Activated naive CD4-positive, alpha-beta T cell treated with anti-CD3 and anti-CD28 coated beads for 36 hours (primary cell): ENCODE data around the gene NEK1. TPM values are rescaled to one million over a fixed set of nuclear protein-coding genes. Genes with fewer than 3 reads are reported as not detected.

Experiments
- CTCF ChIA-PET: fragments of 350-600 bp; sonication (Branson Sonifier 250); formaldehyde crosslinking; loops from one replicate; lab custom pipeline; 2021; ENCODE audit warnings: antibody characterized with exemption; lab: Charles Lee
- DNase-seq: peaks from one replicate; pipeline ENCODE4 v3.0.0-alpha.2; 2020
- H3K27ac Mint-ChIP-seq: one replicate; pipeline ENCODE4 v1.8.0; 2021; ENCODE audit warnings: mild to moderate bottlenecking, mixed read lengths
- H3K27me3 Mint-ChIP-seq: one replicate; pipeline ENCODE4 v1.8.0; 2021; ENCODE audit warnings: low read depth, mixed read lengths
- H3K36me3 Mint-ChIP-seq: one replicate; pipeline ENCODE4 v1.8.0; 2021; ENCODE audit warnings: low read depth, mixed read lengths
- H3K4me1 Mint-ChIP-seq: one replicate; pipeline ENCODE4 v1.8.0; 2021; ENCODE audit warnings: low read depth, mixed read lengths
- H3K4me3 Mint-ChIP-seq: one replicate; pipeline ENCODE4 v1.8.0; 2021; ENCODE audit warnings: mild to moderate bottlenecking, moderate library complexity, mixed read lengths
- H3K9me3 Mint-ChIP-seq: one replicate; pipeline ENCODE4 v1.8.0; 2021; ENCODE audit warnings: mixed read lengths
- intact Hi-C: fragments of 100-400 bp; cut with micrococcal nuclease; formaldehyde crosslinking; loops from one replicate; pipeline ENCODE4 v1.15.1; 2023
- total RNA-seq, 2 experiments: library from RNA; stranded (reverse); gene quantifications; one replicate each; pipeline ENCODE4 v1.2.3, GENCODE V29; 2021

NEK1 gene
- total RNA-seq, 2 experiments from 2014 or later: 9.5 to 10.3 TPM

DNA sequence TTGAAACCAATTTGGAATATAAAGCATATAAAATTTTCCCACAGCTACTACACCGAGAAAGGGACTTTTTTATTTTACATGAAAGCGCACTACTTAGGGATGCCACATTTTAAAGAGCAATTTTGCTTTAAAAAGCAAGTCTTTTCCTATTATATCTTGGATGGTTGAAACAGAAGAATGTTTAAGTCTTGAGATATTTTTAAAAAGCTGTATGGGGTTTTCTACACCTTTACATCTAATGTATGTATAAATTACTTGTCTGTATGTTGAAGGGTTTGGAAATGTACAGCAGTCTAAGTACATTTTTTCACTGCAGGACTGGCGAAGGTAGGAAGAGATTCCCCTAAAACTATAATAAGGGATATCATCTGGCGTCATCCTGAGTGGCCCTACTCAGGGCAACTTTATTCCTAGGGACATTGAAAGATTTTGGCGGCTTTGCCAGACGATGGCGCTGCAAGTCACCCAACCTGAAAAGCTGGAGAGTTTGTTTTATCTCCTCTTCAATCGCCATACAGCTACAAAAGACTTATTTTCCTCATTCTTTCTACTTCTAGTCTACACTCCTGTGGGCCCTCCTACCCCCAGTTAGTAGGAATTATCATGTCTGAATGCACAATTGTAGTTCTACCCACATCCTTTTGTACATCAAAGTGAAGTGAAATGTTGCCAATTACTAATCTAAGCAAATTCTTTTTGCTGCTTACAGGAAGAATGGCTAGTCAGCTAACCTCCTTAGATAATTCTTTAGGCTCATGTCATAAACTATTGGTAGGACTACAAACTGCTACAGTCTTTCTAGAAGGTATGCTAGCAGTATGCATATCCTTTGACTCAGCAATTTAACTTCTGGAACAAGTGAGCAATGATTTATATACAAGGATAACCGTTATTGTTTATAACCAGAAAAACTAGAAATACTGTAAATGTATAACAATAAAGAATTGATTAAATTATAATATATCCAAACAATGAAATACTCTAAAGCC is 782 bp upstream of the NEK1 start:
- intact Hi-C loops: loop anchor here (1.0 to 2.0 kb wide), 10 partner anchors 7 to 603 kb away; partner anchors contain the start of genes CBR4, CLCN3, HPF1 and MFAP3L
- no peaks in the 10 kb centered on the region for H3K9me3 Mint-ChIP-seq
- H3K27ac Mint-ChIP-seq: peak overlapping the region; percentile 92
- H3K4me3 Mint-ChIP-seq: peak overlapping the region; percentile 87
- CTCF ChIA-PET: interaction anchor here (0.6 to 3.2 kb wide), 13 partner anchors 9 to 435 kb away, joined by 3 to 18 read pairs (median 4); partner anchors contain the start of gene HPF1
- peak; percentile 81 for DNase-seq
- H3K36me3 Mint-ChIP-seq: no peaks in the 10 kb centered on the region
- peaks cover 42% of the 10 kb centered on the region for H3K4me1 Mint-ChIP-seq
- no peaks in the 10 kb centered on the region for H3K27me3 Mint-ChIP-seq

GRCh38 chr4:169611157-169611556 is 1.2 kb downstream of the NEK1 start:
- no peaks in the 10 kb centered on the region for H3K9me3 Mint-ChIP-seq
- H3K27ac Mint-ChIP-seq: peak overlapping the region; percentile 37
- peaks cover 34% of the 10 kb centered on the region for H3K4me1 Mint-ChIP-seq
- H3K36me3 Mint-ChIP-seq: peaks cover 3% of the 10 kb centered on the region
- peak overlapping the region; percentile 87 for H3K4me3 Mint-ChIP-seq
- CTCF ChIA-PET: interaction anchor here (3.2 kb wide), 1 partner anchor 49 kb away, joined by 18 read pairs; no protein-coding TSS in a partner anchor
- intact Hi-C loops: no loop called here
- no peak for DNase-seq
- no peaks in the 10 kb centered on the region for H3K27me3 Mint-ChIP-seq

GRCh38 chr4:169604903-169605331 is 7.5 kb downstream of the NEK1 start:
- H3K4me1 Mint-ChIP-seq: peaks cover 25% of the 10 kb centered on the region
- no peak for DNase-seq
- H3K36me3 Mint-ChIP-seq: peaks cover 12% of the 10 kb centered on the region
- no peaks in the 10 kb centered on the region for H3K27me3 Mint-ChIP-seq
- CTCF ChIA-PET: no interaction called here
- H3K4me3 Mint-ChIP-seq: no peak overlapping the region
- no peaks in the 10 kb centered on the region for H3K9me3 Mint-ChIP-seq
- intact Hi-C loops: no loop called here
- H3K27ac Mint-ChIP-seq: no peak overlapping the region

DNA sequence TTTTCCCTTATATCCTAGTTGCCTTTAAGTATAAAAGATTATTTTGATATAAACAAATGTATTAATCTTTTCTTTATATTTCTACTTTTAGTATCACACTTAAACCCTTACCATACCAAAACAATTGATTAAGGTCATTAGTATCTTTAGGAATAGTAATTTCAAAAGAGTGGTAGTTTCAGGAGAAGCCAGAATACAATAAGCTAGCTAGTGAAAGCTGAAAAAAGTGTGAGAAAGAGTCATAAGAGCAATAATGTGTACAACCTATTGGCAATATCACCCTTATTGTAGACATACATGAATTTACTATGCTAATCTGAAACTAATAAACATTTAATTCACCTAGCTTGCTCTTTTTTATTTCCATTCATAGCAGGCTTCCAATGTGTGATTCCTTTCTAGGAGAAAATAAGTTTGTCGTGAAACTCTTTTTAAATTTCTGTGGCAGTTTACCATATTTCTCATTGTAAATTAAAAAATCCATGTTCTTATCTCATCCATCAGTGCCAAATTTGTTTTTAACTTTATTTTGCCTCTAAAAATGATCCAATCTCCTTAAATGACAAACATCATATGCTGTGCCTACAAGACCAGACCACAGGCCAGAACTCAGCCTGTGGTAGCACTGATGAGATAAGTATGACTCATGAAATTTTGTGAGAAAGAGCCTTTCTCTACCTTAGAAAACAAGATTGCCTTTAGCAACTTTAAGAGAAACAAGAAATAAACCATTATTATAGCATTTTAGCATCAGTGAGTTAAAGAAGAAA is 8.1 kb downstream of the NEK1 start:
- Mint-ChIP-seq H3K27me3 (no peaks in the 10 kb centered on the region), H3K4me3 (no peak overlapping the region), H3K4me1 (peaks cover 25% of the 10 kb centered on the region), H3K27ac (peak overlapping the region; percentile 15), H3K9me3 (no peaks in the 10 kb centered on the region), H3K36me3 (peaks cover 12% of the 10 kb centered on the region)
- DNase-seq: peak; percentile 26
- intact Hi-C loops: no loop called here
- CTCF ChIA-PET: interaction anchor here (1.1 kb wide), 1 partner anchor 15 kb away, joined by 5 read pairs; no protein-coding TSS in a partner anchor

- intact Hi-C loops: no loop called here
- DNase-seq: no peak
- Mint-ChIP-seq H3K4me3 (no peak overlapping the region), H3K9me3 (no peaks in the 10 kb centered on the region), H3K27me3 (no peaks in the 10 kb centered on the region), H3K27ac (no peak overlapping the region), H3K4me1 (peaks cover 25% of the 10 kb centered on the region), H3K36me3 (peaks cover 13% of the 10 kb centered on the region)
- CTCF ChIA-PET: interaction anchor here (1.1 kb wide), 1 partner anchor 16 kb away, joined by 5 read pairs; no protein-coding TSS in a partner anchor
Observed at GRCh38 chr4:169603312-169603711, 9.1 kb downstream of the NEK1 start.

GRCh38 chr4:169601016-169601771 is 11.2 kb downstream of the NEK1 start:
- Mint-ChIP-seq H3K27ac (no peak overlapping the region), H3K4me1 (peaks cover 18% of the 10 kb centered on the region), H3K36me3 (peaks cover 12% of the 10 kb centered on the region), H3K27me3 (no peaks in the 10 kb centered on the region), H3K4me3 (no peak overlapping the region), H3K9me3 (no peaks in the 10 kb centered on the region)
- intact Hi-C loops: no loop called here
- DNase-seq: no peak
- CTCF ChIA-PET: interaction anchor here (0.8 kb wide), 1 partner anchor 12 kb away, joined by 4 read pairs; the partner anchor contains the start of gene NEK1

- H3K27me3 Mint-ChIP-seq: no peaks in the 10 kb centered on the region
Observed at GRCh38 chr4:169594560-169595195, 17.7 kb downstream of the NEK1 start.

GRCh38 chr4:169593050-169593560 is 19.3 kb downstream of the NEK1 start:
- CTCF ChIA-PET: interaction anchor here (0.6 to 0.9 kb wide), 3 partner anchors 20 to 82 kb away, joined by 3 read pairs; no protein-coding TSS in a partner anchor
- intact Hi-C loops: no loop called here
- no peaks in the 10 kb centered on the region for H3K27me3 Mint-ChIP-seq
- no peak for DNase-seq
- peaks cover 6% of the 10 kb centered on the region for H3K36me3 Mint-ChIP-seq
- H3K4me1 Mint-ChIP-seq: no peaks in the 10 kb centered on the region
- H3K27ac Mint-ChIP-seq: no peak overlapping the region
- H3K9me3 Mint-ChIP-seq: no peaks in the 10 kb centered on the region
- H3K4me3 Mint-ChIP-seq: no peak overlapping the region

More at GRCh38 chr4:169594560-169595195, 17.7 kb downstream of the NEK1 start:
- intact Hi-C loops: no loop called here
- Mint-ChIP-seq H3K27ac (no peak overlapping the region), H3K4me3 (no peak overlapping the region), H3K36me3 (peaks cover 9% of the 10 kb centered on the region), H3K9me3 (no peaks in the 10 kb centered on the region), H3K4me1 (no peaks in the 10 kb centered on the region)
- DNase-seq: no peak
- CTCF ChIA-PET: interaction anchor here (0.9 to 1.0 kb wide), 3 partner anchors 8 to 28 kb away, joined by 3 to 4 read pairs (median 3); no protein-coding TSS in a partner anchor

DNA sequence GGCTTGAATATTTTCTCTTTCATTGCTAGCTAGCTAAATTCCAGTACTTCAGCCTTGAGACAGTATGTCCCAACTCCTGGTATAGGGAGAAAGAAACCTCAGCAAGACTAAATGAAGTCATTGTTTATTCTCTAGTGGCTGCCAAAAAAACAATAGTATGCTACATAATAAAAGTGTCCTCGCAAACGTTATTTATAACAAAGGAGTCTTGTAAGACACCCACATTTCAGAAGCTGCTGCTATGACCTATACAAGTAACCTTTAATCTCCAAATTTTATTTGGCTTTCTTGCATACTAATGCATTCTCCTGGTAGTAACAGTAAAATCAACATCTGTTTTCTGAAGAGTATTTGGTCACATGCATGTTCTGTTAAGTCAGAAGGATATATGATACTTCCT is 28.8 kb downstream of the NEK1 start:
- Mint-ChIP-seq H3K36me3 (peaks cover 11% of the 10 kb centered on the region), H3K4me3 (no peak overlapping the region), H3K9me3 (no peaks in the 10 kb centered on the region), H3K4me1 (no peaks in the 10 kb centered on the region), H3K27ac (no peak overlapping the region), H3K27me3 (no peaks in the 10 kb centered on the region)
- no peak for DNase-seq
- intact Hi-C loops: no loop called here
- CTCF ChIA-PET: no interaction called here

DNA sequence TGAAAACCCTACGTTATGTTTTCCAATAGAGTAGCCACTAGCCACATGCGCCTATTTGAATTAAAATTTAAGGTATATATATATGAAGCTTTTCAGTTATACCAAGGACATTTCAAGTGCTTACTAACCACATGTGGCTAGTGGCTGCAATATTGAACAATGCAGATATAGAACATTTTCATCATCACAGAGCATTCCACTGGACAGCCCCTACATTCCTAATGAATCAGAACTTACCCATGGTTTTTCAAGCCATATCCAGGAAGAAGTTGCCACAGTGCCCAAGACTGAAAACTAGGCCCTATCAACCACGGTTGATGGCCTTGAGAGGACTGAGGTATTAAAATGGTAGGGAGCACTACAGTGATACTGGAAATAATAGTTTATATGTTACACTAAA is 29.7 kb downstream of the NEK1 start:
- H3K36me3 Mint-ChIP-seq: peaks cover 11% of the 10 kb centered on the region
- no peak for DNase-seq
- no peaks in the 10 kb centered on the region for H3K4me1 Mint-ChIP-seq
- no peak overlapping the region for H3K4me3 Mint-ChIP-seq
- intact Hi-C loops: no loop called here
- no peaks in the 10 kb centered on the region for H3K27me3 Mint-ChIP-seq
- H3K9me3 Mint-ChIP-seq: no peaks in the 10 kb centered on the region
- CTCF ChIA-PET: interaction anchor here (0.7 kb wide), 1 partner anchor 924 kb away, joined by 3 read pairs; no protein-coding TSS in a partner anchor
- no peak overlapping the region for H3K27ac Mint-ChIP-seq

DNA sequence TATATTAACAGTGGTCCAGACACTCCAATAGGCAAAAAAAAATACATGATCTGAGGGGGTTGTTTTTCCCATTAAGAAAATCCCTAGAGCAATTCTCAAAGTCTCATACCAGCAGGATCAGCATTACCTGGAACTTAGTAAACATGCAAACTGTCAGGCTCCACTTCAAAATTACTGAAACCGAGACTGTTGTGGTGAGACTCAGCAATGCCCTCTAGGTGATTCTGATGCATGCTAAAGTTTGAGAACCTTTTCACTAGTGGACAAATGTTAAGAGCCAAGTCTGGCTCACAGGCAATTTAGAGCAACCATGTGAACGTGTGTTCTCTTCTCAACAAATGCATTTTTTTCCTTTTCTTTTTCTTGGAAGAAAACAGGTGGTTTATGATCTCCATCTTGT is 30.2 kb downstream of the NEK1 start:
- CTCF ChIA-PET: interaction anchor here (0.7 kb wide), 1 partner anchor 923 kb away, joined by 3 read pairs; no protein-coding TSS in a partner anchor
- H3K27me3 Mint-ChIP-seq: no peaks in the 10 kb centered on the region
- H3K36me3 Mint-ChIP-seq: peaks cover 11% of the 10 kb centered on the region
- H3K4me1 Mint-ChIP-seq: no peaks in the 10 kb centered on the region
- H3K27ac Mint-ChIP-seq: no peak overlapping the region
- H3K4me3 Mint-ChIP-seq: no peak overlapping the region
- H3K9me3 Mint-ChIP-seq: no peaks in the 10 kb centered on the region
- DNase-seq: no peak
- intact Hi-C loops: no loop called here
